CD4-positive, alpha-beta T cell (primary cell): ENCODE measurements around the gene PPP2R5C. TPM values are rescaled to one million over a fixed set of nuclear protein-coding genes. Genes with fewer than 3 reads are reported as not detected.

Experiments
- ATAC-seq: fragments of 200-7000 bp; cut with Tn5 transposase; one replicate; pipeline ENCODE4 v1.10.0; 2022; ENCODE audit warnings: mild to moderate bottlenecking; ENCODE audit not compliant: poor library complexity
- CTCF ChIA-PET: fragments of 350-600 bp; sonication (Branson Sonifier 250); formaldehyde crosslinking; loops from one replicate; lab custom pipeline; 2021; ENCODE audit warnings: antibody characterized with exemption, inconsistent platforms; lab: Charles Lee
- POLR2A ChIA-PET: fragments of 350-600 bp; sonication (Branson Sonifier 250); formaldehyde crosslinking; loops from one replicate; lab custom pipeline; 2021; ENCODE audit warnings: antibody characterized with exemption, inconsistent platforms; lab: Charles Lee
- DNase-seq, 14 experiments: peaks; one replicate each; pipeline ENCODE4 v3.0.0-alpha.2; 2013 to 2020; ENCODE audit warnings: mixed read lengths in 2 of 14
- H3K27ac ChIP-seq, 2 donors: one replicate each; pipeline versions ENCODE4 v1.5.1 to v1.7.0; 2013; ENCODE audit warnings: low read length in 2 of 2, low read depth in 1 of 2, mild to moderate bottlenecking in 1 of 2
- H3K27me3 ChIP-seq, 2 experiments: 1 replicate in 1 of 2; 2 replicates in 1 of 2; pipeline versions ENCODE4 v1.6.1 to v1.7.0; 2013; ENCODE audit warnings: low read length in 2 of 2, control low read depth in 1 of 2, mild to moderate bottlenecking in 1 of 2, moderate library complexity in 1 of 2; ENCODE audit not compliant: insufficient read depth in 2 of 2, control insufficient read depth in 1 of 2
- H3K36me3 ChIP-seq: one replicate; pipeline ENCODE4 v1.6.1; 2013; ENCODE audit warnings: low read length, control low read depth; ENCODE audit not compliant: insufficient read depth
- H3K4me1 ChIP-seq: one replicate; pipeline ENCODE4 v1.6.1; 2013; ENCODE audit warnings: low read length, control low read depth; ENCODE audit not compliant: insufficient read depth
- H3K4me3 ChIP-seq: one replicate; pipeline ENCODE4 v1.5.1; 2013; ENCODE audit warnings: mild to moderate bottlenecking, low read length, moderate library complexity
- H3K9me3 ChIP-seq, 2 experiments: 1 replicate in 1 of 2; 2 replicates in 1 of 2; pipeline versions ENCODE4 v1.6.1 to v1.7.0; 2013; ENCODE audit warnings: low read length in 2 of 2, mild to moderate bottlenecking in 2 of 2, control low read depth in 1 of 2, moderate library complexity in 1 of 2; ENCODE audit not compliant: control insufficient read depth in 1 of 2, insufficient read depth in 1 of 2
- H3K27ac Mint-ChIP-seq: one replicate; pipeline ENCODE4 v1.8.0; 2020; ENCODE audit warnings: mixed read lengths
- H3K27me3 Mint-ChIP-seq: one replicate; pipeline ENCODE4 v1.8.0; 2021; ENCODE audit warnings: mixed read lengths
- H3K36me3 Mint-ChIP-seq: one replicate; pipeline ENCODE4 v1.8.0; 2021; ENCODE audit warnings: low read depth, mixed read lengths
- H3K4me1 Mint-ChIP-seq: one replicate; pipeline ENCODE4 v1.8.0; 2021; ENCODE audit warnings: low read depth, mixed read lengths
- H3K4me3 Mint-ChIP-seq: one replicate; pipeline ENCODE4 v1.8.0; 2020; ENCODE audit warnings: mild to moderate bottlenecking, mixed read lengths
- H3K9me3 Mint-ChIP-seq: one replicate; pipeline ENCODE4 v1.8.0; 2020; ENCODE audit warnings: mixed read lengths
- CTCF ChIP-seq: fragments of 200-600 bp; IDR thresholded peaks from one replicate; pipeline ENCODE4 v1.8.0; 2022; ENCODE audit warnings: antibody characterized with exemption, mild to moderate bottlenecking
- intact Hi-C, 2 experiments: fragments of 100-400 bp; cut with DNase I in 1 of 2; cut with micrococcal nuclease in 1 of 2; formaldehyde crosslinking; loops; one replicate each; pipeline versions ENCODE4 v1.15.1 to v1.9.0; 2023 to 2025; cut with DNase I, micrococcal nuclease
- total RNA-seq, 174 experiments: library from RNA in 2 of 174; stranded (reverse) in 2 of 174; gene quantifications; one replicate each; pipeline ENCODE4 v1.2.3 and lab custom pipeline; 2021 to 2026

PPP2R5C gene
- total RNA-seq, 2 experiments from 2014 or later, result 463 to 487 TPM

- CTCF ChIA-PET, result interaction anchor here (1.1 to 1.3 kb wide), 2 partner anchors 195 to 348 kb away, joined by 3 to 4 read pairs; no protein-coding TSS in a partner anchor
- DNase-seq (no peak), ATAC-seq (no peak)
- H3K4me3 Mint-ChIP-seq, result peak overlapping the region; percentile 90
- peaks cover 53% of the 10 kb centered on the region for H3K4me1 Mint-ChIP-seq
- POLR2A ChIA-PET, result interaction anchor here (0.6 to 2.9 kb wide), 9 partner anchors 18 to 351 kb away, joined by 3 to 12 read pairs (median 4); no protein-coding TSS in a partner anchor
- Histone ChIP-seq H3K36me3 (peaks cover 18% of the 10 kb centered on the region), H3K4me1 (peaks cover 37% of the 10 kb centered on the region), H3K27ac (peak overlapping the region; percentile 42 to 82), H3K9me3 (no peaks in the 10 kb centered on the region), H3K4me3 (peak overlapping the region; percentile 86), H3K27me3 (no peaks in the 10 kb centered on the region)
- peaks cover 36% of the 10 kb centered on the region for H3K36me3 Mint-ChIP-seq
- intact Hi-C loops, result loop anchor here (1.0 to 2.0 kb wide), 4 partner anchors 18 to 397 kb away; partner anchors contain the start of genes HSP90AA1 (in 2 of the 2), CINP (in 1 of the 2) and TECPR2 (in 1 of the 2)
- H3K27ac Mint-ChIP-seq, result peak overlapping the region; percentile 85
- H3K27me3 Mint-ChIP-seq, result no peaks in the 10 kb centered on the region
- H3K9me3 Mint-ChIP-seq, result no peaks in the 10 kb centered on the region
- no peak for TF ChIP-seq CTCF
These were observed 204.5 kb downstream of the PPP2R5C start for GRCh38 chr14:101965770-101966722.

- ChIA-PET POLR2A (interaction anchor here (0.6 to 0.7 kb wide), 2 partner anchors 174 to 363 kb away, joined by 3 read pairs; no protein-coding TSS in a partner anchor), CTCF (interaction anchor here (1.1 to 1.3 kb wide), 2 partner anchors 196 to 347 kb away, joined by 3 to 4 read pairs; no protein-coding TSS in a partner anchor)
- H3K36me3 Mint-ChIP-seq, result peaks cover 37% of the 10 kb centered on the region
- no peak overlapping the region for H3K4me3 ChIP-seq
- H3K27me3 Mint-ChIP-seq, result no peaks in the 10 kb centered on the region
- H3K4me1 ChIP-seq, result peaks cover 35% of the 10 kb centered on the region
- H3K9me3 ChIP-seq, result no peaks in the 10 kb centered on the region
- H3K36me3 ChIP-seq, result peaks cover 19% of the 10 kb centered on the region
- no peak for TF ChIP-seq CTCF
- H3K4me1 Mint-ChIP-seq, result peaks cover 50% of the 10 kb centered on the region
- DNase-seq (no peak), ATAC-seq (no peak)
- no peaks in the 10 kb centered on the region for H3K9me3 Mint-ChIP-seq
- H3K27ac ChIP-seq, result no peak overlapping the region
- peak overlapping the region; percentile 90 for H3K4me3 Mint-ChIP-seq
- H3K27me3 ChIP-seq, result no peaks in the 10 kb centered on the region
- peak overlapping the region; percentile 42 for H3K27ac Mint-ChIP-seq
- intact Hi-C loops, result no loop called here
These were observed 205.2 kb downstream of the PPP2R5C start for GRCh38 chr14:101966742-101967141.

DNA sequence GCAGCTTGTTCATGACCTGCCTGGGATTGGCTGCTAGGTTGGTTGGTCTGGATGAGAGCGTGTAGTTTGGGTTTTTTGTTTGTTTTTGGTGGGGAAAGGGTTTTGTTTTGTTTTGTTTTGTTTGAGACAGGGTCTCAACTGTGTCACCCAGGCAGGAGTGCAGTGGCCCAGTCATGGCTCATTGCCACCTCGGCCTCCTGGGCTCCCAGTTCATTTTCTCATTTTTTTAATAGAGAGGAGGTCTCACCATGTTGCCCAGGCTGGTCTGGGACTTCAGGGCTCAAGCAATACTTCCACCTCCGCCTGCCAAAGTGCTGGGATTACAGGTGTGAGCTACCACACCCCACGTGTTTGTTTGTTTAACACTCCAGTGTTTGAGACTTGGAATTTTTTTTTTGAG is 206.7 kb downstream of the PPP2R5C start:
- H3K4me1 ChIP-seq, result peaks cover 39% of the 10 kb centered on the region

More for the DNA sequence above, 206.7 kb downstream of the PPP2R5C start:
- no peak for DNase-seq
- peaks cover 45% of the 10 kb centered on the region for H3K36me3 Mint-ChIP-seq
- no peak for ATAC-seq
- Histone ChIP-seq H3K9me3 (no peaks in the 10 kb centered on the region), H3K36me3 (peaks cover 19% of the 10 kb centered on the region), H3K27me3 (no peaks in the 10 kb centered on the region), H3K27ac (no peak overlapping the region), H3K4me3 (no peak overlapping the region)
- no peaks in the 10 kb centered on the region for H3K27me3 Mint-ChIP-seq
- no peak for TF ChIP-seq CTCF
- H3K9me3 Mint-ChIP-seq, result no peaks in the 10 kb centered on the region
- ChIA-PET CTCF (interaction anchor here (0.6 kb wide), 1 partner anchor 256 kb away, joined by 3 read pairs; no protein-coding TSS in a partner anchor), POLR2A (interaction anchor here (0.6 to 1.0 kb wide), 4 partner anchors 9 to 108 kb away, joined by 3 read pairs; no protein-coding TSS in a partner anchor)
- intact Hi-C loops, result no loop called here
- H3K4me1 Mint-ChIP-seq, result peaks cover 64% of the 10 kb centered on the region
- H3K27ac Mint-ChIP-seq, result peak overlapping the region; percentile 23
- H3K4me3 Mint-ChIP-seq, result no peak overlapping the region
